CD4-positive, alpha-beta T cell treated with Interleukin-4 for 4 hours (primary cell): Measurements from ENCODE around the gene CRABP1.
"Not testable (repeated sequence)": the region's sequence is repeated elsewhere in the genome, so short reads cannot be mapped to it uniquely, and the experiment has no call there.

Experiments used
- DNase-seq: peaks from one replicate; pipeline ENCODE4 v3.0.0-alpha.2; 2020

CRABP1 gene

DNA sequence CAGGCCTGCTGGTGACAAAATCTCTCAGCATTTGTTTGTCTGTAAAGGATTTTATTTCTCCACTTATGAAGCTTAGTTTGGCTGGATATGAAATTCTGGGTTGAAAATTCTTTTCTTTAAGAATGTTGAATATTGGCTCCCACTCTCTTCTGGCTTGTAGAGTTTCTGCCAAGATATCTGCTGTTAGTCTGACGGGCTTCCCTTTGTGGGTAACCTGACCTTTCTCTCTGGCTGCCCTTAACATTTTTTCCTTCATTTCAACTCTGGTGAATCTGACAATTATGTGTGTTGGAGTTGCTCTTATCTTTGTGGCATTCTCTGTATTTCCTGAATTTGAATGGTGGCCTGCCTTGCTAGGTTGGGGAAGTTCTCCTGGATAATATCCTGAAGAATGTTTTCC lies 40.0 kb downstream of the CRABP1 start:
- not testable (repeated sequence) for DNase-seq

DNA sequence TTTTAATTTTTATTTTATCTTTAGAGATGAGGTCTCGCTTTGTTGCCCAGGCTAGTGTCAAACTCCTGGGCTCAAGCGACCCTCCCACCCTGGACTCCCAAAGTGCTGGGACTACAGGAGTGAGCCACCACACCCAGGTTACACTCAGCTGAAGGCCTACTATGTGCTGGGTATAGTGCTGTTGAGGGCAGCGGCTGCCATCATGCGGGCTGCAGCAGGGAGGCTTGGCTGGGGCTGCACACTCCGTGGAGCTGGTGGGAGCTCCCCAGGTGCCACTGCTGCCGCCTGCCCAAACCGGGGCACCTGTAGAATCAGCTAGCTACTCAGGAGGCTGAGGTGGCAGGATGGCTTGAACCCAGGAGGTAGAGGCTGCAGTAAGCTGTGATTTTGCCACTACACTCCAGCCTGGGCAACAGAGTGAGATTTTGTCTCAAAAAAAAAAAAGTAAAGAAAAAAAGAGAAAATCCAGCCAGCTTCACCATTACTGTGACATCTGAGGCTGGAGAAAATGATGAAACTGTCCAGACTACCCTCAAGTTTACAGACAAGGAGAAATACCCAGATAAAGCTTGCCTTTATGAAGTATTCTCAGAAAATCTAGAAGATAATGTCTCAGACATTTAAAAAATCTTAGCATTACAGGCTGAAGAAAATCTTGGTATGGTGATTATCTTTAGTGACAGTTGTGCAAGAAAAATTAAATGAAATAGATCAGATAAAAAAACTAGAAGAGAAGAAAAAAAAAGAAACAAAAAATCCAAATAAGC lies 42.1 kb downstream of the CRABP1 start:
- DNase-seq: no peak

DNA sequence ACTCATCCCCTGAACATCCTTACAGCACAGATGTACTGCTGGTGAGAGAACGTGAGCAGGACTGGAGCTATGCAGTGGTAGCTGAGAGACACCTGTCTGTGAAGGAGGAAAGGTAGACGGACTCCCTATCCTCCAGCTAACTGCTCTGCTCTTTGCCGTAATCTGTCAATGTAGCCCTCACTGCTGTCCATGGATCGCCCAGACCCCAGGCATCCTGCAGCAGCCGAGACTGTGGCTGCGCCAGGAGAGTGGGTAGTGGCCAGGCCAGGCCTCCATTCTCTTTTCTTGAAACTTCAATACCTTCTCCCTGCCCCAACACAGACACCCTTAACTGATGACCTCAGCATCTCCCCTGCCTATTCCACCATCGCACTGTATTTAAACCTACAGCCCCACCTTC lies 44.5 kb downstream of the CRABP1 start:
- no peak for DNase-seq

DNA sequence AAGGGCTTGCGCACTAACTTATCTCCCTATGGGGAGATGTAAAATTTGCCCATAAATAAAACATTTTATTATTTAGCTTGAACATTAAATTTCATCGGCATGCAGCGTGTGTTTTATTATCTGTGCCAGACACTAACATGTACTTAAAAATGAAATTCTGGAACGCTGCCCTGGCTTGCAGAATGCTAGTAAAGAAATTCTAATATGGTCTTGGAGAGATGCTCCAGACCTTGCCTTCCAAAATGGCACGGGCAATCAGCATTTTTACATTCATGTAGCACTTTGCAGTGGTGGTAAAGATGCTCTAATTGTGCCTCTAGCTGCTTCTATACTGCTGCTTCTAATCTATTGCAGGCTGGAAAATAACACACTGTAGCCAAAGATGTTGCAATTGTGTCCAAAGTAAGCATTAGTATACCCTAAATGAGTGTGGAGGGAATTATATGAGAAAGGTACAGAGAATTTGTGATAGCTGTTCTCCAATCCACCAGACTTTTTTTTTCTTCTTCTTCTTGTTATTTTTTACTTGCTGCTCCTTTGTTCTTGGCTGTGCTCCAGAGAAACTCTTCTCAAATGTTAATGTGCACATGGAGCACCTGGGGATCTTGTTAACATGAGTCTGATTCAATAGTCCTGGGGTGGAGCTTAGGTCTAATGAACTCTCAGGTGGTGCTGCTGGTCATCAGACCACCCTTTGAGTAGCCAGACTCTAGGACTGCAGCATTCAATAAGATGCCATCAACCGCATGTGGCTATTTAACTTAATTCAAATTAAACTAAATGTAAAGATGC lies 47.3 kb downstream of the CRABP1 start:
- no peak for DNase-seq

DNA sequence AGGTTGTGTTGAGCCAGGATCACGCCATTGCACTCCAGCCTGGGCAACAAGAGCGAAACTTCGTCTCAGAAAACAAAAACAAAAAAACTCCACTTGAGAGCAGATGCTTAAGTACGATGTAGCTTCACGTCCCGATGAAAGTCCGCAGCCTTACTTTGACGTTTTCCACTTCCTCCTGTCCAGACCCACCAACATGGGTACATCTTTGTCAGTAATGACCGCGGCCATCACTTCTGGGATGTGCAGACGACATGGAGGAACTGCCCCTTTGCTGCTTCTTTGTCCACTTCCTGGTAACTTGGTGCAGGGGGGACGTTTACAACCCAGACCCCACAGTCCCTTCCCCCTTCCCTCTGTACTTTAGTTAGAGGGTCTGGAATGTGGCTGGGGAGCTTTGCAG lies 48.7 kb downstream of the CRABP1 start:
- DNase-seq: no peak

DNA sequence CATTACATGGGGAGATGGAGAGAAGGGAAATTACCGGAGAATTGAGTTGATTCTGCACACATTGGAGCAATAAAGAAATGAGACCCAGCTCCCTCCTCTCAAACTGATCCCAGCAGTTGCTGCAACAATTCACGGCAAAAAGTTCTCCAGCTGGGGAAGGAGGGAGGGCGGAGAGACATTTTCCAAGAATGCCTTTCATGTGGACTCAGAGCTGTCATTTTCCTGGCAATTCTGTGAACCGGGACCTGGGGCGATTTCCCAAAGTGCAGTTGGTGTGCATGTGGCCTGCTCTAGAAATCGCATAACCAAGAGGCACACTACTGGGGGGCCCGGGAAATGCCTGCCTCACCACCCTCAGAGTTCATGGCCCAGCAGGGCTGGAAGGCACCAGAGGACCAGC lies 49.2 kb downstream of the CRABP1 start:
- no peak for DNase-seq

DNA sequence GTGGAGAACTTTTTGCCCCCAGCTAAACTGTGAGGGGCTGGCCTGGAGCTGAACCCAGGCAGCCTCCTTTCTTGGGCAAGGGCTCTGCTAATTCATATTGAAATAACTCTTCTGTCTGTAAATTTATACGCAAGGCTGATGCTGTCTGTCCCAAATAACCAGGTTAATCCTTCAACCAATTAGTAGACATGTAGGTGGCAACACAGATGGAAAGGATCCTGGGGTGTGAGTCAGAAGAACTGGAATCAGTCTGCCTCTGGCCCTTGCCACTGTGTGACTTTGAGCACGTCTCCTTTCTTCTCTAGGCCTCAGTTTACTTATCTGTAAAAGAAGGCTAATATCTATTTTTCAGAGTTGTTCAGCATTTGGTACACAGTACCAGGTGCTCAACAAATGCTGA lies 49.6 kb downstream of the CRABP1 start:
- no peak for DNase-seq

DNA sequence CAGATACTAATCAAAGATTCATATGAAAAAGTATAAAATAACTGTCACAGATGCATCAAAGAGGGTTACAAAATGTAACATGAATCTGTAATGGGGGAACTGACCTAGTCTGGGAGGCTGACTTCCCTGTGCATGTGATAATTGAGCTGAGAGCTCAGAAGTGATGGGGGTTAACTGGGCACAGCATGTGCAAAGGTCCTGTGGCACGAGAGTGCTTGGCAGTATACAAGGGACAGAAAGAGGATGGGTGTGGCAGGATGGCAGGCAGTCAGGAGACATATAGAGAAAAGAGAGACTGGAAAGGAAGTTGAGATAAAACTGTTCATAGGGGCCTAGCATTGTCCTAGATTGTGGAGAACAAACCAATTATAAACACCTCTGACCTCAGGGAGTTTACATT lies 50.1 kb downstream of the CRABP1 start:
- DNase-seq: no peak

DNA sequence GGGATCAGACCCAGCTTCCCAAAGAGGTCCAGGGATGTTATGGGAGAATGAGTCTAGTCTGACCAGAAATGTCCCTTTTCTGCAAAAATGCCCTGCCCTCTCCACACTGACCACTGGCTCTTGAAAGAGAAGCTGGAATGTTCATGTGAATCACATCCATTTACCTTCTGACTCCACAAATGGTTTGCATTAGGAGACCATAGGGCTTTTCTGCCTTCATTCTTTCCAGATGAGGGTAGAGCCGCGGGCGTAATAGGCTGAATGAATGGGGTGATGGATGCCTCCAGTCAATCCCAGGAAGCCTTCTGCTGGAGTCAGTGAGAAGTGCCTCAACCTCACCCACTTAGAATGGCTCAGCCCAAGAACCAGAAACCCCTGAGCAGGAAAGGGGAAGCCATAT lies 50.7 kb downstream of the CRABP1 start:
- DNase-seq: no peak

DNA sequence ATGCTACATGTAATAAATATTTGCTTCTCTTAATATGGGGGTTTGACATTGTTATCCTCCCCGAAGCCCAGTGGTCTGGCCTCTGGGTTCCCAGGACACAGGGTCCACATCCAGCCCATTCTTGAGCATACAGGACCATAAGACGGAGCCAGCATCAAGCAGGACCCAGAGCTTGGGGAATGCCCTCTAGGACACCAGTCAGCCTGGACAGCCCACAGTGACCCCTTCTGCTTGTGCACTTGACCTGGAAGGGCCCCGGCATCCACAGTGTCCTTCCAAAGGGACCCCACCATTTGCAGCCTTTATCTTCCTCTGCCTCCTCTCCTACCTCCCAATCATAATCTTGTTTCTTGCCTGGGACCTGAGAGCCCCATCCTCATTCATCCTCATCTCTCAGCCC lies 51.6 kb downstream of the CRABP1 start:
- DNase-seq: no peak

DNA sequence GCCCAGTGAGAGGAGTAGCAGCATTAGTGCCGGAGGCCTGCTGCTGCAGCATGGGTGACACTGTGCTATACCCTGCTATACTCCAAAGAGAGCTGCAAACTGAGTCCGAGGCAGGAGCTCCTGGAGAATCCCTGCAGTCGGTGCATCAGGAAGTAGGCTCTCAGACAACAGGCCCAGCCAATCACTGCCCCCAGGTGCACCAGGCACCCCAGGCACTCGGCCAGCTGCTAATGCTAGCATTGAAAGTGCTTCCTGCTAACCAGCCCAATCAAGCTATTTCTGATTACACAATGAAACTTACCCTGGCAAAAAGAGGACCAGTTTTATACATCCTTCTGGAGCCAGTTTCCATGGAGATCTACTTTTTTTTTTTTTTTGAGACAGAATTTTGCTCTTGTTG lies 52.3 kb downstream of the CRABP1 start:
- DNase-seq: no peak

DNA sequence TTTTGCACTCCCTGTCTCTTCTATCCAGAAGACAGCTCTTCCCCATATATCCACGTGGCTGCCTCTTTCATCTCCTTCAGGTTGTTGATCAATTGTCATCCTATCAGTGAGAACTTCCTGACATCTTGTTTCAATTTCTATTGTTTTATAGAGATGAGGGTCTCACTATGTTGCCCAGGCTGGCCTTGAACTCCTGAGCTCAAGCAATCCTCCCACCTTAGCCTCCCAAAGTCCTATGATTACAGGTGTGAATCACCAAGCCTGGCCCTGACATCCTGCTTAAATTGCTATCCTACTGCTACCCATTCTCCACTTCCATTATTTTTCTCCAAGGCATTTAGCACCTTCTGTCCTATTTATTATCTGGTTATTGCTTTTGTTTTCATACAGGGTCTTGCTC lies 53.0 kb downstream of the CRABP1 start:
- no peak for DNase-seq

DNA sequence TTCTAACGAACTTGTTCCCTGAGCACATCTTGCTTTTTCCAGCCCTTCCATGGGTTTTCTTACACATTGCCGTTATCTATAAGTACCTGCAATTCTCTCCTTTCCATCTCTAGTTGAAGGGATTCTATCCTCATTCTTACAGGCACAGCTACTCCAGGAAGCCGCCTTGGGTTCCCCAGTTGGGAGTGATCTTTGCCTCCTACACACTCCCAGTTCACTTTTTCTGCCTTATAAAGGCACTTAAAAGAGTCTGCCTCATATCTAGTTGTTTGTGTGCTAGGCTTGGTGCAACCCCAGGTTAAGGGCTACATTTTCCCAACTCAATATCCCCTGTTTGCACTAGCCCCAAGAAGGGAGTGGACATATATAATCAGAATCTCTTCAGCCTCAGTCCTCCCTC lies 53.9 kb downstream of the CRABP1 start:
- DNase-seq: no peak

DNA sequence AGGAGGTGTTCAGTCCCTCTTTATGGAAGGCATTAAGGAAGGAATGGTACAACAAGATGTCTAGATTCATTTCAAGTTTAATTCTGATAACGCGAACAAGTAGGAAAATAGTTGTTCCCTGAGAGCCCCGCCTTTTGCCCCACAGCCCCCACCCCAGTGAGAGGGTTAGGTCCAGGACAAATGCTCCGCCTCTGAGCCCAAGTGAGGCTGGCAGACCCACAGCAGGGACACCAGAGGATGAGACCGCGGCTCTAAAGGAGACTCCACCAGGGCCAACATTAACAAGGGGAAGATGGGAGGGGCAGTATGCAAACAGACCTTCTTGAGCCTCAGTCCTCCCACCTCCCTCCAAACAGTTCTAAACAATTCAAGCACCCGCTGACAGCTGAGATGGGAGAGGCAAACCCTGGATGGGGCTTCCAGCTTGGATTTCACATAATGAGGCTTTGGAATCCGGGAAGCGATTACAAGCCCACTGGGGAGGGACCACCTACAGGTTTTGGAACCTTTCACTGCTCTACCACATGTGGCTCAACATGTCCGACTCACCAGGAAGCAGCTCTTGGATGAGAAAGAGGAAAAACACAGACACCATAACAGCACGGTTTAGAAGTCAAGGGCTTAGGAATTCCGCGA lies 54.9 kb downstream of the CRABP1 start:
- DNase-seq: no peak

DNA sequence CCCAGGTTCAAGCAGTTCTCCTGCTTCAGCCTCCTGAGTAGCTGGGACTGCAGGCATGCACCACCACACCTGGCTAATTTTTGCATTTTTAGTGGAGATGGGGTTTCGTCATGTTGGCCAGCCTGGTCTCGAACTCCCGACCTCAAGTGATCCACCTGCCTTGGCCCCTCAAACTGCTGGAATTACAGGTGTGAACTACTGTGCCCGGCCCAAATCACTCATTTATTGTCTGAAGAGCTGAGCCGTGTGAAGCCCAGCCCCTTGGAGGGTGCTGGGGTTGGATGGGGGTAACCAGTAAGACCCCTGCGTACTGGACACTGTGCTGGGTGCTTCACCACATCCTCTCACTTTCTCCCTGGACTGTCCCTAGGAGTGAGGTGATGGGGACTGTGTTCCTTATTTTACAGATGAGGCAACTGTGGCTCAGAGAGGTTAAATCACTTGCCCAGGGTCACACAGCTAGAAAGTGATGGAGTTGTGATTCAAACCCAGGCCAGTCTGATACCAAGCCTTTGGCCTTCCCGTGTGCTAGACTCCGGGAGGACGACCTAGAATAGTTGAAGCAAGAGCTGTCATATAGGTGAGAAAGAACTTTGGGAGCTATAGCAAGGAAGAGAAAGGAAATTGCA lies 56.1 kb downstream of the CRABP1 start:
- no peak for DNase-seq

DNA sequence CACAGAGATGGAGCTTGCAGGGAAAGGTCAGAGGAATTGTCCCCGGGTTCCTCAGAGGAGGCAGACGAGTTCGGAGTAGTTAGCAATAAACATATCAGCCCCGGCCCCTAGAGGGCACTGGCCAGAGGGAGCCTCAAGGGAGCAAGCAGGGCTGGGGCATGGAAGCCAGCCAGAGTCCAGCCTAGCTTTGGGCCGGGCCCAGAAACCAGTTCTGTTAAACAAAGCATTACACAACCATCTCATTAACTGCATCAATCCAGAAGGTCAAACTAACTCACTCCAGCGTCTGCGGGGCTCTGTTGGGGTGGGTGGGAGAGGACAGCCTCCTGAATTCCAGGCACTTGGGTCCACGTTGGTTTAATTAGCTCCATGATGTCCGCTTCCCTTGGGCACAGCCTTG lies 56.8 kb downstream of the CRABP1 start:
- no peak for DNase-seq

DNA sequence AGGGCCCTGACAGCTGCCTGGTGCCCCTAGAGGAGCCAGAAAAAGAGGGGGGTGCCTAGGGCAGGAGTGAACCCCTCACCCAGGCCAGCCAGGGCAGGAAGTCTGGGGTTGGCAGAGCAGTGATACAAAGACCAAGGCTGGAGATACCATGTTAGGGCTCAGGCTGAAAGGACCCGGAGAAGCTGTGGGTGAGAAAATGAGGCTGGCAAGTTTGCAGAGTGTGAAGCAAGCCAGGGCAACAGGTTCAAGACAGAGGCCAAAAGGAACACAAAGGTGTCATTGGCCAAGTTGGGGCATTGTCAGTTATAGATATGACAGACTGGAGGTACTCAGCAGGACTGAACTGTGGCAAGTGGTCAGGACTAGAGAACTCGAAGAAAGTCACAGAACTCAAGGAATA lies 57.2 kb downstream of the CRABP1 start:
- no peak for DNase-seq
